GM18868 (cell line): ENCODE results near the gene RIPK1.
A peak's percentile ranks its signal among the peaks of the same experiment; 100 is the strongest.
"Not testable (repeated sequence)": the region's sequence is repeated elsewhere in the genome, so short reads cannot be mapped to it uniquely, and the experiment has no call there.

Experiments used
- ATAC-seq: cut with Tn5 transposase; IDR thresholded peaks from one replicate; pipeline ENCODE4 v1.9.1; 2021; ENCODE audit warnings: mild to moderate bottlenecking, moderate library complexity; ENCODE audit not compliant: unreplicated experiment

The RIPK1 gene

GRCh38 chr6:3045369-3045768, 22.9 kb upstream of the RIPK1 start:
- ATAC-seq: no peak

- ATAC-seq: no peak
Observed at GRCh38 chr6:3045777-3046176, 22.5 kb upstream of the RIPK1 start.

GRCh38 chr6:3046295-3046694, 22.0 kb upstream of the RIPK1 start:
- ATAC-seq: no peak

- ATAC-seq: not testable (repeated sequence)
Observed at GRCh38 chr6:3048009-3048408, 20.3 kb upstream of the RIPK1 start.

GRCh38 chr6:3052481-3053230, 15.6 kb upstream of the RIPK1 start:
- ATAC-seq: no peak

GRCh38 chr6:3053231-3053508, 15.1 kb upstream of the RIPK1 start:
- no peak for ATAC-seq

- not testable (repeated sequence) for ATAC-seq
Observed at GRCh38 chr6:3054229-3055157, 13.8 kb upstream of the RIPK1 start.

- ATAC-seq: not testable (repeated sequence)
Observed at GRCh38 chr6:3055158-3055499, 13.2 kb upstream of the RIPK1 start.

GRCh38 chr6:3057063-3057770, 11.1 kb upstream of the RIPK1 start:
- no peak for ATAC-seq

GRCh38 chr6:3058957-3059356, 9.3 kb upstream of the RIPK1 start:
- no peak for ATAC-seq

GRCh38 chr6:3060092-3060491, 8.2 kb upstream of the RIPK1 start:
- not testable (repeated sequence) for ATAC-seq

- ATAC-seq: no peak
Observed at GRCh38 chr6:3061501-3061941, 6.8 kb upstream of the RIPK1 start.

- ATAC-seq: not testable (repeated sequence)
Observed at GRCh38 chr6:3063340-3063732, 5.0 kb upstream of the RIPK1 start.

- peak; percentile 69 for ATAC-seq
Observed at GRCh38 chr6:3063733-3064700, 4.3 kb upstream of the RIPK1 start.

GRCh38 chr6:3071568-3071967, 3.3 kb downstream of the RIPK1 start:
- no peak for ATAC-seq

GRCh38 chr6:3072798-3073197, 4.5 kb downstream of the RIPK1 start:
- ATAC-seq: no peak

GRCh38 chr6:3073382-3073781, 5.1 kb downstream of the RIPK1 start:
- ATAC-seq: no peak

- no peak for ATAC-seq
Observed at GRCh38 chr6:3075772-3076113, 7.4 kb downstream of the RIPK1 start.

- ATAC-seq: no peak
Observed at GRCh38 chr6:3076320-3076719, 8.0 kb downstream of the RIPK1 start.

- no peak for ATAC-seq
Observed at GRCh38 chr6:3077430-3077829, 9.1 kb downstream of the RIPK1 start.

- ATAC-seq: not testable (repeated sequence)
Observed at GRCh38 chr6:3078952-3079351, 10.7 kb downstream of the RIPK1 start.
